H1 (cell line): ENCODE results near the gene B3GNT2. TPM values are rescaled to one million over a fixed set of nuclear protein-coding genes. Genes with fewer than 3 reads are reported as not detected.

Experiments
- CTCF ChIA-PET: fragments of 300-600 bp; sonication (Branson Sonifier 250); formaldehyde crosslinking; loops from one replicate; lab custom pipeline; 2021; ENCODE audit not compliant: partially characterized antibody; lab: Charles Lee
- POLR2A ChIA-PET: fragments of 300-600 bp; sonication (Branson Sonifier 250); formaldehyde crosslinking; loops from one replicate; lab custom pipeline; 2021; ENCODE audit warnings: inconsistent platforms; ENCODE audit not compliant: partially characterized antibody; lab: Charles Lee
- DNase-seq, 2 experiments: peaks; one replicate each; pipeline versions ENCODE4 v3.0.0 to v3.0.0-alpha.2; 2010 to 2022; ENCODE audit warnings: low spot score in 2 of 2, low read depth in 1 of 2, mixed read lengths in 1 of 2
- FAIRE-seq: peaks from 2 replicates; lab custom pipeline; 2011; peaks lifted over from hg19 to GRCh38; lab: Jason Lieb, UNC
- H2AFZ ChIP-seq: 2 replicates; pipeline ENCODE4 v1.8.1; 2012; ENCODE audit warnings: low read length, inconsistent platforms
- H2AK5ac ChIP-seq: 2 replicates; pipeline ENCODE4 v1.6.1; 2013; ENCODE audit warnings: low read depth, low read length
- H2BK120ac ChIP-seq: replicated peaks from 2 replicates; pipeline ENCODE3; 2013; ENCODE audit warnings: low read depth, low read length, inconsistent platforms
- H2BK12ac ChIP-seq: 2 replicates; pipeline ENCODE4 v1.6.1; 2013; ENCODE audit warnings: low read depth, low read length
- H2BK15ac ChIP-seq: 2 replicates; pipeline ENCODE4 v1.6.1; 2013; ENCODE audit warnings: low read length
- H2BK20ac ChIP-seq: 2 replicates; pipeline ENCODE4 v1.6.1; 2013; ENCODE audit warnings: low read length
- H2BK5ac ChIP-seq: 2 replicates; pipeline ENCODE4 v1.6.1; 2013; ENCODE audit warnings: low read depth, low read length
- H3K14ac ChIP-seq: 2 replicates; pipeline ENCODE4 v1.6.1; 2013; ENCODE audit warnings: inconsistent platforms; ENCODE audit not compliant: insufficient read length
- H3K18ac ChIP-seq: 2 replicates; pipeline ENCODE4 v1.6.1; 2013; ENCODE audit warnings: low read length; ENCODE audit errors: extremely low read depth
- H3K23ac ChIP-seq: 2 replicates; pipeline ENCODE4 v1.6.1; 2013; ENCODE audit warnings: inconsistent platforms; ENCODE audit not compliant: insufficient read length
- H3K23me2 ChIP-seq: 2 replicates; pipeline ENCODE4 v1.6.1; 2013; ENCODE audit warnings: low read depth, low read length
- H3K27ac ChIP-seq: 2 replicates; pipeline ENCODE4 v1.6.1; 2011; ENCODE audit warnings: low read depth, low read length, inconsistent platforms
- H3K27me3 ChIP-seq, 4 experiments: replicated peaks in 1 of 4; 1 replicate in 1 of 4; 2 replicates in 3 of 4; pipeline versions ENCODE4 v1.6.1 to v1.8.1; 2011 to 2013; ENCODE audit warnings: low read length in 3 of 4, mild to moderate bottlenecking in 3 of 4, inconsistent platforms in 2 of 4, mixed read lengths in 2 of 4, moderate library complexity in 1 of 4; ENCODE audit not compliant: control insufficient read depth in 3 of 4, insufficient read depth in 3 of 4; ENCODE audit errors: extremely low read depth in 1 of 4
- H3K36me3 ChIP-seq, 4 experiments: 2 replicates each; pipeline versions ENCODE4 v1.6.1 to v1.8.1; 2011 to 2013; ENCODE audit warnings: mild to moderate bottlenecking in 4 of 4, low read length in 3 of 4, moderate library complexity in 2 of 4, control low read depth in 1 of 4, inconsistent platforms in 1 of 4; ENCODE audit not compliant: insufficient read depth in 4 of 4, control insufficient read depth in 2 of 4
- H3K4ac ChIP-seq: replicated peaks from 2 replicates; pipeline ENCODE3; 2013; ENCODE audit warnings: low read length, low read depth, mixed read lengths, inconsistent platforms; ENCODE audit not compliant: insufficient read length
- H3K4me1 ChIP-seq, 4 experiments: replicated peaks in 1 of 4; 1 replicate in 1 of 4; 2 replicates in 3 of 4; pipeline versions ENCODE4 v1.6.1 to v1.8.1; 2011 to 2013; ENCODE audit warnings: low read length in 3 of 4, inconsistent platforms in 2 of 4, mixed read lengths in 1 of 4; ENCODE audit not compliant: insufficient read depth in 4 of 4, control insufficient read depth in 3 of 4
- H3K4me2 ChIP-seq, 2 experiments: 2 replicates each; pipeline versions ENCODE4 v1.6.1 to v1.8.1; 2011 to 2013; ENCODE audit warnings: low read depth in 2 of 2, low read length in 2 of 2, control low read depth in 1 of 2, inconsistent platforms in 1 of 2, mild to moderate bottlenecking in 1 of 2; ENCODE audit not compliant: insufficient read depth in 1 of 2
- H3K4me3 ChIP-seq, 4 experiments: fragments of 200-600, 300-600 bp in 1 of 4; sonication (generic), shearing (Covaris generic), sonication (Bioruptor Twin) in 1 of 4; 2 replicates each; pipeline versions ENCODE4 v1.5.1 to v1.8.1; 2011 to 2016; ENCODE audit warnings: low read length in 4 of 4, low read depth in 3 of 4, control low read depth in 2 of 4, inconsistent platforms in 2 of 4, mild to moderate bottlenecking in 2 of 4, mixed read lengths in 1 of 4, moderate library complexity in 1 of 4; ENCODE audit not compliant: insufficient read depth in 2 of 4; ENCODE audit errors: extremely low read depth in 1 of 4
- H3K56ac ChIP-seq: replicated peaks from 2 replicates; pipeline ENCODE3; 2013; ENCODE audit warnings: low read depth, mild to moderate bottlenecking, mixed read lengths, low read length, inconsistent platforms; ENCODE audit not compliant: insufficient read length
- H3K79me1 ChIP-seq: 2 replicates; pipeline ENCODE4 v1.6.1; 2013; ENCODE audit warnings: low read depth, low read length, control low read depth
- H3K79me2 ChIP-seq, 2 experiments: 2 replicates each; pipeline versions ENCODE4 v1.6.1 to v1.8.1; 2012 to 2013; ENCODE audit warnings: low read length in 2 of 2, mild to moderate bottlenecking in 2 of 2, inconsistent platforms in 1 of 2; ENCODE audit not compliant: insufficient read depth in 2 of 2, control insufficient read depth in 1 of 2
- H3K9ac ChIP-seq, 4 experiments: replicated peaks in 1 of 4; 1 replicate in 1 of 4; 2 replicates in 3 of 4; pipeline versions ENCODE4 v1.6.1 to v1.8.1; 2011 to 2013; ENCODE audit warnings: low read depth in 3 of 4, low read length in 3 of 4, control low read depth in 2 of 4, mild to moderate bottlenecking in 2 of 4, moderate library complexity in 2 of 4, inconsistent platforms in 1 of 4; ENCODE audit errors: extremely low read depth in 1 of 4
- H3K9me3 ChIP-seq, 2 experiments: 2 replicates each; pipeline versions ENCODE4 v1.6.1 to v1.8.1; 2012 to 2013; ENCODE audit warnings: mild to moderate bottlenecking in 2 of 2, moderate library complexity in 2 of 2, control low read depth in 1 of 2, inconsistent platforms in 1 of 2, low read depth in 1 of 2, low read length in 1 of 2, mixed read lengths in 1 of 2; ENCODE audit not compliant: insufficient read depth in 2 of 2
- H4K20me1 ChIP-seq, 2 experiments: replicated peaks in 1 of 2; 2 replicates each; pipeline versions ENCODE3 to v1.8.1; 2011 to 2013; ENCODE audit warnings: inconsistent platforms in 2 of 2, low read length in 2 of 2, mild to moderate bottlenecking in 1 of 2; ENCODE audit not compliant: insufficient read depth in 2 of 2, control insufficient read depth in 1 of 2
- H4K5ac ChIP-seq: 2 replicates; pipeline ENCODE4 v1.6.1; 2013; ENCODE audit warnings: low read length, low read depth, mixed read lengths, inconsistent platforms; ENCODE audit not compliant: insufficient read length
- H4K8ac ChIP-seq: 2 replicates; pipeline ENCODE4 v1.8.0; 2013; ENCODE audit warnings: mild to moderate bottlenecking, moderate library complexity, low read length, inconsistent platforms; ENCODE audit not compliant: insufficient read depth; ENCODE audit errors: extremely low read depth
- H4K91ac ChIP-seq: replicated peaks from 2 replicates; pipeline ENCODE3; 2013; ENCODE audit warnings: low read length, mixed read lengths, inconsistent platforms; ENCODE audit not compliant: insufficient read length
- BCL11A ChIP-seq, 2 experiments: IDR thresholded peaks; one replicate each; pipeline ENCODE4 v1.6.1; 2011; ENCODE audit warnings: low read depth in 2 of 2, low read length in 2 of 2, mild to moderate bottlenecking in 2 of 2
- CREB1 ChIP-seq: IDR thresholded peaks from 2 replicates; pipeline ENCODE4 v1.6.1; 2012; ENCODE audit warnings: inconsistent platforms
- CTBP2 ChIP-seq: IDR thresholded peaks from 2 replicates; pipeline ENCODE4 v1.7.0; 2011; ENCODE audit warnings: borderline replicate concordance, mild to moderate bottlenecking, moderate library complexity, mixed read lengths, low read length; ENCODE audit not compliant: insufficient read depth, insufficient read length
- GTF2F1 ChIP-seq: IDR thresholded peaks from 2 replicates; pipeline ENCODE4 v1.6.1; 2012; ENCODE audit warnings: low read depth, low read length, improper control_type of control experiment, borderline replicate concordance
- KDM5A ChIP-seq: fragments of 200-600 bp; IDR thresholded peaks from 2 replicates; pipeline ENCODE4 v1.7.1; 2012; ENCODE audit warnings: mild to moderate bottlenecking, low read length, inconsistent platforms, mixed read lengths
- POLR2A ChIP-seq, 2 experiments: IDR thresholded peaks; 1 replicate in 1 of 2; 2 replicates in 1 of 2; pipeline ENCODE4 v1.6.1; 2011; ENCODE audit warnings: low read depth in 2 of 2, low read length in 2 of 2, mild to moderate bottlenecking in 2 of 2; ENCODE audit errors: control extremely low read depth in 1 of 2
- SIN3A ChIP-seq, 2 experiments: IDR thresholded peaks in 1 of 2; conservative IDR thresholded peaks in 1 of 2; 2 replicates each; pipeline ENCODE4 v1.6.1; 2011 to 2012; ENCODE audit warnings: low read length in 2 of 2, improper control_type of control experiment in 1 of 2, low read depth in 1 of 2, mild to moderate bottlenecking in 1 of 2
- TBP ChIP-seq: IDR thresholded peaks from 2 replicates; pipeline ENCODE4 v1.6.1; 2011; ENCODE audit warnings: low read depth, low read length, improper control_type of control experiment
- YY1 ChIP-seq: IDR thresholded peaks from 2 replicates; pipeline ENCODE4 v1.6.1; 2011; ENCODE audit warnings: low read depth, mild to moderate bottlenecking, low read length
- ZNF274 ChIP-seq: IDR thresholded peaks from 2 replicates; pipeline ENCODE4 v1.7.0; 2012; ENCODE audit warnings: low read length, borderline replicate concordance; ENCODE audit errors: extremely low read depth
- WGBS, 2 experiments: shearing (Covaris generic) in 1 of 2; methylation state at CpG; one replicate each; pipeline versions ENCODE4 v1.1.6 to v1.1.7; 2013 to 2015; ENCODE audit warnings: low lambda C conversion rate in 2 of 2, mixed read lengths in 2 of 2, inconsistent platforms in 1 of 2, low coverage in 1 of 2, missing lambda C conversion rate in 1 of 2; ENCODE audit not compliant: insufficient replicate concordance in 2 of 2, insufficient coverage in 1 of 2, insufficient read length in 1 of 2; ENCODE audit errors: extremely low coverage in 1 of 2, missing lambda C conversion rate in 1 of 2; 5-methylcytosine and 5-hydroxymethylcytosine counted together
- polyA plus RNA-seq, 7 experiments: library from polyadenylated mRNA; depleted of rRNA in 3 of 7; stranded (reverse) in 5 of 7; unstranded in 2 of 7; fragments of >200 nt in 5 of 7; fragments of 200-250 nt in 2 of 7; gene quantifications; 1 replicate in 5 of 7; 2 replicates in 1 of 7; 4 replicates in 1 of 7; pipeline versions ENCODE4 v1.2.1 to v1.2.3, GENCODE V29; 2011 to 2013; ENCODE audit warnings: missing spikeins in 2 of 7, mixed read lengths in 2 of 7
- total RNA-seq: library from RNA; stranded (reverse); fragmentation: NEBNext Ultra II Directional; extraction: Animal tissue kit (Norgen Biotek cat#: 25700); gene quantifications from 2 replicates; pipeline ENCODE4 v1.2.1, GENCODE V29; 2021

Gene B3GNT2
- total and polyA plus RNA-seq, 2 of the 8 experiments (the other 6 are each of a cell fraction or from before 2014, with no cell fraction given), result 20.1 to 40.8 TPM

DNA sequence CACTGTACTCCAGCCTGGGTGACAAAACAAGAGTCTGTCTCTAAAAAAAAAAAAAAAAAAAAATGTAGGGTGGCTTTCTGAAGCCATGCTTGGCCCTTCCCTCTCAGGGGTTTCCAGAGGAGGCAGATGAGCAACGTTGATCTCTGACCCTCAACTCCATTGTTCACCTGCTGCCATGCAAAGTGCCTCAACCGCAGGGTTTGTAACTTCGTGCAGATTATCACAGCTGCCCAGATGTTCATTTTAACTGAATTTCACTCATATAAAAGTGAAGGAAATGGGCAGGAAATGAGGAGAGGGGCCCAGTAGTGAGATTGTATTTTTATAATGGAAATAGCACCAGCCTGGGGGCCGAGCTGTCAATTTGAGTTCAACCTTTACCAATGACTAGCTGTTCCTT lies 14.9 kb upstream of the B3GNT2 start:
- H3K36me3 ChIP-seq, result no peaks in the 10 kb centered on the region
- no peak overlapping the region for H3K27ac ChIP-seq
- H3K79me1 ChIP-seq, result no peaks in the 10 kb centered on the region
- no peak overlapping the region for H2BK15ac ChIP-seq
- no peak overlapping the region for H3K56ac ChIP-seq
- H2BK20ac ChIP-seq, result no peak overlapping the region
- H2AK5ac ChIP-seq, result no peak overlapping the region
- H4K5ac ChIP-seq, result no peak overlapping the region
- H3K23me2 ChIP-seq, result no peaks in the 10 kb centered on the region
- no peaks in the 10 kb centered on the region for H3K9me3 ChIP-seq
- H2BK5ac ChIP-seq, result no peak overlapping the region
- no peak for DNase-seq
- H3K18ac ChIP-seq, result no peak overlapping the region
- POLR2A ChIA-PET, result no interaction called here
- no peak overlapping the region for H2AFZ ChIP-seq
- TF ChIP-seq BCL11A (IDR thresholded peaks at IDR 0.05; ENCODE audit: low read depth in 2 of 2, low read length in 2 of 2) (no peak), CREB1 (no peak), SIN3A (conservative IDR thresholded peaks at IDR 0.05 in 1 of 2, IDR thresholded peaks at IDR 0.05 in 1 of 2; ENCODE audit: low read depth in 1 of 2, low read length in 2 of 2) (no peak), YY1 (no peak), ZNF274 (no peak), CTBP2 (no peak), POLR2A (IDR thresholded peaks at IDR 0.05; ENCODE audit: control extremely low read depth in 1 of 2, low read depth in 2 of 2, low read length in 2 of 2) (no peak), TBP (no peak), KDM5A (no peak), GTF2F1 (no peak)
- TF ChIP-seq, all 59 proteins: peak for 0
- Histone ChIP-seq H3K4me3 (no peak overlapping the region), H2BK120ac (no peak overlapping the region), H3K4me1 (peaks cover 0 to 11% (median 0%) of the 10 kb centered on the region in 4 experiments; a peak in 3 of 7 replicates), H4K8ac (no peak overlapping the region), H3K79me2 (no peaks in the 10 kb centered on the region), H4K20me1 (no peaks in the 10 kb centered on the region), H4K91ac (no peak overlapping the region), H3K27me3 (peaks cover 0 to 2% (median 0%) of the 10 kb centered on the region in 4 experiments; a peak in 1 of 7 replicates), H3K4me2 (no peak overlapping the region), H3K14ac (no peak overlapping the region), H3K23ac (no peak overlapping the region), H3K9ac (no peak overlapping the region), H3K4ac (no peak overlapping the region), H2BK12ac (no peak overlapping the region)
- FAIRE-seq, result no peak
- CTCF ChIA-PET, result no interaction called here
- 88% methylated on average over 4 of the region's 4 CpGs; no CpG with 5 or more reads in 1 of the 2 experiments for WGBS, 2 experiments
